MM.1S (cell line): Measurements from ENCODE around the gene METTL17.

Experiments
- DNase-seq: peaks from one replicate; pipeline ENCODE4 v3.0.0-alpha.2; 2015
- H2AFZ ChIP-seq: fragments of 300-600 bp; sonication (generic); 2 replicates; pipeline ENCODE4 v1.6.0; 2016; ENCODE audit warnings: antibody characterized with exemption, low read length
- H3F3A ChIP-seq: fragments of 300-600 bp; sonication (generic); 2 replicates; pipeline ENCODE4 v1.6.1; 2016; ENCODE audit warnings: mild to moderate bottlenecking, antibody characterized with exemption, low read length, moderate library complexity, mixed read lengths; ENCODE audit not compliant: insufficient read depth
- H3K27ac ChIP-seq: fragments of 300-600 bp; sonication (generic); 2 replicates; pipeline ENCODE4 v1.5.1; 2016; ENCODE audit warnings: mild to moderate bottlenecking, low read length
- H3K27me3 ChIP-seq: fragments of 300-600 bp; sonication (generic); replicated peaks from 2 replicates; pipeline ENCODE4 v1.6.0; 2016; ENCODE audit warnings: low read length; ENCODE audit not compliant: insufficient read depth
- H3K36me3 ChIP-seq: fragments of 300-600 bp; sonication (generic); replicated peaks from 2 replicates; pipeline ENCODE4 v1.6.1; 2016; ENCODE audit warnings: mild to moderate bottlenecking, low read length, mixed read lengths; ENCODE audit not compliant: insufficient read depth
- H3K4me1 ChIP-seq: fragments of 300-600 bp; sonication (generic); 2 replicates; pipeline ENCODE4 v1.6.1; 2016; ENCODE audit warnings: low read length, mixed read lengths
- H3K4me2 ChIP-seq: fragments of 300-600 bp; sonication (generic); 2 replicates; pipeline ENCODE4 v1.6.0; 2016; ENCODE audit warnings: low read depth, low read length
- H3K4me3 ChIP-seq: fragments of 300-600 bp; sonication (generic); 2 replicates; pipeline ENCODE4 v1.5.1; 2016; ENCODE audit warnings: low read length, mixed read lengths
- H3K79me2 ChIP-seq: fragments of 300-600 bp; sonication (generic); 2 replicates; pipeline ENCODE4 v1.6.1; 2016; ENCODE audit warnings: mixed run types, low read length, mixed read lengths
- H3K9ac ChIP-seq: fragments of 300-600 bp; sonication (generic); 2 replicates; pipeline ENCODE4 v1.6.1; 2016; ENCODE audit warnings: low read length, mixed read lengths
- H3K9me2 ChIP-seq: fragments of 300-600 bp; sonication (generic); replicated peaks from 2 replicates; pipeline ENCODE4 v1.6.1; 2016; ENCODE audit warnings: mild to moderate bottlenecking, low read length, mixed read lengths; ENCODE audit not compliant: insufficient read depth
- H3K9me3 ChIP-seq: fragments of 300-600 bp; sonication (generic); replicated peaks from 2 replicates; pipeline ENCODE4 v1.6.1; 2016; ENCODE audit warnings: mild to moderate bottlenecking, low read length, mixed read lengths; ENCODE audit not compliant: insufficient read depth
- H4K20me1 ChIP-seq: fragments of 300-600 bp; sonication (generic); 2 replicates; pipeline ENCODE4 v1.6.1; 2016; ENCODE audit warnings: mild to moderate bottlenecking, low read length, moderate library complexity, mixed read lengths; ENCODE audit not compliant: insufficient read depth
- EZH2 ChIP-seq: fragments of 300-600 bp; sonication (generic); optimal IDR thresholded peaks from 2 replicates; pipeline ENCODE3; 2017; ENCODE audit warnings: low read depth, mild to moderate bottlenecking, antibody characterized with exemption, low read length, mixed read lengths
- EZH2phosphoT487 ChIP-seq: fragments of 300-600 bp; sonication (generic); IDR thresholded peaks from 2 replicates; pipeline ENCODE4 v1.6.1; 2018; ENCODE audit warnings: antibody characterized with exemption, low read length
- TF ChIP-seq, protein P1 (sequence below): fragments of 300-600 bp; sonication (generic); IDR thresholded peaks from 2 replicates; pipeline ENCODE4 v1.5.1; 2016; ENCODE audit warnings: antibody characterized with exemption, low read length, mixed read lengths

Gene METTL17

DNA sequence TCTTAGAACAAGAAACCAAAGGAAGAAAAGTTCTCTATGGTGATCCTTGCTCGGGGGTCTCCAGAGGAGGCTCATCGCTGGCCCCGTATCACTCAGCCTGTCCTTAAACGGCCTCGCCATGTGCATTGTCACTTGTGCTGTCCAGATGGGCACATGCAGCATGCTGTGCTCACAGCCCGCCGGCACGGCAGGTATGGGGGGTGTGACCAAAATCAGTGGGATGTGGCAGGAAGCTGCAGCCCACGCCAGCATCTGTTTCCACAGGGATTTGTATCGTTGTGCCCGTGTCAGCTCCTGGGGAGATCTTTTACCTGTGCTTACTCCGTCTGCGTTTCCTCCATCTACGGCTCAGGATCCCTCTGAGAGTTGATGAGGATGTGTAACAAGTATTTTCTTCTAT, 6.7 kb downstream of the METTL17 start:
- no peaks in the 10 kb centered on the region for H3K4me1 ChIP-seq
- no peaks in the 10 kb centered on the region for H3K36me3 ChIP-seq
- H3K27ac ChIP-seq = no peak overlapping the region
- H2AFZ ChIP-seq = no peak overlapping the region
- H3K79me2 ChIP-seq = peaks cover 4% of the 10 kb centered on the region
- no peak overlapping the region for H3K4me3 ChIP-seq
- no peaks in the 10 kb centered on the region for H3F3A ChIP-seq
- no peak overlapping the region for H3K9ac ChIP-seq
- no peaks in the 10 kb centered on the region for H4K20me1 ChIP-seq
- H3K9me3 ChIP-seq = no peaks in the 10 kb centered on the region
- no peak overlapping the region for H3K4me2 ChIP-seq
- no peak for DNase-seq
- no peaks in the 10 kb centered on the region for H3K9me2 ChIP-seq
- no peaks in the 10 kb centered on the region for H3K27me3 ChIP-seq
- TF ChIP-seq, protein P1, sequence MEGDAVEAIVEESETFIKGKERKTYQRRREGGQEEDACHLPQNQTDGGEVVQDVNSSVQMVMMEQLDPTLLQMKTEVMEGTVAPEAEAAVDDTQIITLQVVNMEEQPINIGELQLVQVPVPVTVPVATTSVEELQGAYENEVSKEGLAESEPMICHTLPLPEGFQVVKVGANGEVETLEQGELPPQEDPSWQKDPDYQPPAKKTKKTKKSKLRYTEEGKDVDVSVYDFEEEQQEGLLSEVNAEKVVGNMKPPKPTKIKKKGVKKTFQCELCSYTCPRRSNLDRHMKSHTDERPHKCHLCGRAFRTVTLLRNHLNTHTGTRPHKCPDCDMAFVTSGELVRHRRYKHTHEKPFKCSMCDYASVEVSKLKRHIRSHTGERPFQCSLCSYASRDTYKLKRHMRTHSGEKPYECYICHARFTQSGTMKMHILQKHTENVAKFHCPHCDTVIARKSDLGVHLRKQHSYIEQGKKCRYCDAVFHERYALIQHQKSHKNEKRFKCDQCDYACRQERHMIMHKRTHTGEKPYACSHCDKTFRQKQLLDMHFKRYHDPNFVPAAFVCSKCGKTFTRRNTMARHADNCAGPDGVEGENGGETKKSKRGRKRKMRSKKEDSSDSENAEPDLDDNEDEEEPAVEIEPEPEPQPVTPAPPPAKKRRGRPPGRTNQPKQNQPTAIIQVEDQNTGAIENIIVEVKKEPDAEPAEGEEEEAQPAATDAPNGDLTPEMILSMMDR = no peak
- TF ChIP-seq EZH2phosphoT487 (no peak), EZH2 (no peak)

DNA sequence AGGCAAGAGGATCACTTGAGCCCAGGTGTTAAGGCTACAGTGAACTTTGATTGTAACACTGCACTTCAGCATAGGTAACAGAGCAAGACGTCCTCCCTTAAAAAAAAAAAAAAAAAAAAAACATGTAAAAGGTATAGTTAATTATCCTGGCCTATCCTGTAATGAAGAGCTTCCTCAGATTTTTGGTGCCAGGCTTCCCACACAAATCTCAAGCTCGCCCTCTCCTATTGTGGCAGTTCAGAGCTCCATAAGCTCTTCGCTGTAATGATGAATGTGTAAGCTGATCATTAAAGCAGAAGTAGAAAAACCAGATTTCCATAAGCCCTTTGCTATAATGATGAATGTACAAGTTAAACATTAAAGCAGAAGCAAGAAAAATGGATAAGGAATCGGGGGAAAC, 7.3 kb downstream of the METTL17 start:
- Histone ChIP-seq H4K20me1 (no peaks in the 10 kb centered on the region), H3K9me3 (no peaks in the 10 kb centered on the region), H3K27me3 (no peaks in the 10 kb centered on the region), H3K27ac (no peak overlapping the region), H3K4me2 (no peak overlapping the region), H3K79me2 (no peaks in the 10 kb centered on the region), H2AFZ (no peak overlapping the region), H3K9me2 (no peaks in the 10 kb centered on the region), H3K4me3 (no peak overlapping the region), H3K4me1 (no peaks in the 10 kb centered on the region), H3K36me3 (no peaks in the 10 kb centered on the region), H3K9ac (no peak overlapping the region), H3F3A (no peaks in the 10 kb centered on the region)
- DNase-seq = no peak
- TF ChIP-seq EZH2 (no peak), EZH2phosphoT487 (no peak)
- TF ChIP-seq, protein P1 = no peak

DNA sequence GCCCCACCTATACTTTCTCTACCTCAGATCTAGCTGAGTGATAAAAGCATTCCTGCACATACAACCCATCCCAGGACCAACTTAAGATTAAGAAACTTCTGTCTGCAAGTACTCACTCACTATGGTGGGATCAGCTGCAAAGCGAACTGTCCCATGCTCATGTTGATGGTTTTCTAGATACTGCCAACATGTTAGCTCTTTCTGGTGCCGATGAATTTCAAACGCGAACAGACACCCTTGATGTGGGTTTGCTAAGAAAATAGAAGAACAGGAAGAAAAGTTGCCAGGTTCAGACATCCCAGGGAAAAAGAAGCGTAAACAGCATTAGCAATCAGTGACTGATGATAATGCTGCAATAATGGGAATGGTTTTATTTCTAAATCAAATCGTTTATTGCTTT, 7.8 kb downstream of the METTL17 start:
- Histone ChIP-seq H3K27me3 (no peaks in the 10 kb centered on the region), H3K9ac (no peak overlapping the region), H3F3A (no peaks in the 10 kb centered on the region), H3K27ac (no peak overlapping the region), H2AFZ (no peak overlapping the region), H3K36me3 (no peaks in the 10 kb centered on the region), H3K79me2 (no peaks in the 10 kb centered on the region), H3K9me3 (no peaks in the 10 kb centered on the region), H3K4me1 (no peaks in the 10 kb centered on the region), H3K9me2 (no peaks in the 10 kb centered on the region), H4K20me1 (no peaks in the 10 kb centered on the region), H3K4me2 (no peak overlapping the region), H3K4me3 (no peak overlapping the region)
- no peak for TF ChIP-seq EZH2phosphoT487
- TF ChIP-seq, protein P1 = no peak
- no peak for TF ChIP-seq EZH2
- no peak for DNase-seq

DNA sequence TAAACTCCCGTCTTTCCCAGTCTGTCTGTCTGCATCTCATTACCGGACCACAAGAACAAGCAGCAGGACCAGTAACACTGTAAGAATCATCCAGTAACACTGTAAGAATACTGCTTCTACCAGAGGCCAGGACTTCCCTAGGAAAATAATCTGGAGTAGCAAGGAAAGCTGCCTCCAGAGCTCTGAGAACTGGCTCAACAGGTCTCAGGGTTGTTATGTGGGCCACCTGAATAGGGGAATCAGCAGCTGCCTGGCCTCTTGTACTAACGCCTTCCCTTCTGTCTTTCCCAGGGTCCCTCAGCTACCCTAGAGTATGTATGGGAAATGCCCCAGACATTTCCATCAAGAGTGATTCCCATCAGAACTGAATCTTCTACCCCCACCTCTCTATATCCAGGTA, 8.4 kb downstream of the METTL17 start:
- no peak for DNase-seq

More for the DNA sequence above, 8.4 kb downstream of the METTL17 start:
- no peaks in the 10 kb centered on the region for H3K9me2 ChIP-seq
- H3K9me3 ChIP-seq = no peaks in the 10 kb centered on the region
- no peak overlapping the region for H3K4me3 ChIP-seq
- no peak overlapping the region for H2AFZ ChIP-seq
- TF ChIP-seq EZH2 = no peak
- TF ChIP-seq EZH2phosphoT487 = no peak
- TF ChIP-seq, protein P1 = no peak
- no peaks in the 10 kb centered on the region for H3K36me3 ChIP-seq
- H3K27ac ChIP-seq = no peak overlapping the region
- H3K9ac ChIP-seq = no peak overlapping the region
- no peaks in the 10 kb centered on the region for H4K20me1 ChIP-seq
- no peaks in the 10 kb centered on the region for H3K4me1 ChIP-seq
- no peaks in the 10 kb centered on the region for H3K79me2 ChIP-seq
- no peaks in the 10 kb centered on the region for H3F3A ChIP-seq
- no peaks in the 10 kb centered on the region for H3K27me3 ChIP-seq
- H3K4me2 ChIP-seq = no peak overlapping the region
